PC-3 (cell line): ENCODE measurements around the gene NEU2.

Source experiments
- CTCF ChIP-seq: fragments of 300-600 bp; sonication (generic); conservative IDR thresholded peaks from 2 replicates; pipeline ENCODE4 v1.5.1; 2017; ENCODE audit warnings: antibody characterized with exemption, low read depth, mild to moderate bottlenecking, low read length
- EZH2phosphoT487 ChIP-seq: fragments of 300-600 bp; sonication (generic); IDR thresholded peaks from 2 replicates; pipeline ENCODE4 v1.6.1; 2018; ENCODE audit warnings: mild to moderate bottlenecking, antibody characterized with exemption, low read length, borderline replicate concordance

- TF ChIP-seq CTCF (no peak), EZH2phosphoT487 (no peak)
Observed at GRCh38 chr2:233039212-233039845, 6.9 kb downstream of the NEU2 start.
